HEK293T (cell line): Measurements from ENCODE around the gene EGLN2.
"Not testable (repeated sequence)": the region's sequence is repeated elsewhere in the genome, so short reads cannot be mapped to it uniquely, and the experiment has no call there.

Experiments
- ARNT ChIP-seq: fragments of 450-650 bp; IDR thresholded peaks from 2 replicates; pipeline ENCODE4 v1.6.1; 2017; ENCODE audit warnings: mild to moderate bottlenecking
- BHLHE40 ChIP-seq: fragments of 450-650 bp; IDR thresholded peaks from 2 replicates; pipeline ENCODE4 v1.6.1; 2016; ENCODE audit warnings: mild to moderate bottlenecking, moderate library complexity, borderline replicate concordance
- CTBP1 ChIP-seq: fragments of 450-650 bp; IDR thresholded peaks from 2 replicates; pipeline ENCODE4 v1.6.1; 2016; ENCODE audit warnings: borderline replicate concordance
- ELF4 ChIP-seq: fragments of 450-650 bp; IDR thresholded peaks from 2 replicates; pipeline ENCODE4 v1.6.1; 2017; ENCODE audit warnings: antibody characterized with exemption
- FOXA1 ChIP-seq: fragments of 450-650 bp; IDR thresholded peaks from 2 replicates; pipeline ENCODE4 v1.6.1; 2016; ENCODE audit warnings: mild to moderate bottlenecking
- FOXK2 ChIP-seq: fragments of 450-650 bp; IDR thresholded peaks from 2 replicates; pipeline ENCODE4 v1.6.1; 2016; ENCODE audit warnings: mild to moderate bottlenecking
- FOXM1 ChIP-seq: fragments of 450-650 bp; IDR thresholded peaks from 2 replicates; pipeline ENCODE4 v1.6.1; 2017; ENCODE audit warnings: mild to moderate bottlenecking, borderline replicate concordance
- HDGF ChIP-seq: fragments of 450-650 bp; IDR thresholded peaks from 2 replicates; pipeline ENCODE4 v1.6.1; 2017; ENCODE audit warnings: antibody characterized with exemption, borderline replicate concordance
- L3MBTL2 ChIP-seq: fragments of 450-650 bp; conservative IDR thresholded peaks from 2 replicates; pipeline ENCODE4 v1.6.1; 2016; ENCODE audit warnings: mild to moderate bottlenecking
- LEF1 ChIP-seq: fragments of 450-650 bp; IDR thresholded peaks from 2 replicates; pipeline ENCODE4 v1.6.1; 2017; ENCODE audit warnings: mild to moderate bottlenecking, borderline replicate concordance
- NFRKB ChIP-seq: fragments of 450-650 bp; IDR thresholded peaks from 2 replicates; pipeline ENCODE4 v1.6.1; 2016; ENCODE audit warnings: mild to moderate bottlenecking, moderate library complexity
- PKNOX1 ChIP-seq: fragments of 450-650 bp; IDR thresholded peaks from 2 replicates; pipeline ENCODE4 v1.6.1; 2016
- SP1 ChIP-seq: fragments of 450-650 bp; IDR thresholded peaks from 2 replicates; pipeline ENCODE4 v1.6.1; 2017
- ZNF384 ChIP-seq: fragments of 450-650 bp; IDR thresholded peaks from 2 replicates; pipeline ENCODE4 v1.6.1; 2016

- not testable (repeated sequence) for TF ChIP-seq HDGF, NFRKB, ZNF384, SP1, BHLHE40, ARNT, FOXA1, FOXK2, L3MBTL2, ELF4, FOXM1, PKNOX1, CTBP1, LEF1
Observed at GRCh38 chr19:40824916-40825315, 25.9 kb downstream of the EGLN2 start.
